ENCODE results near the gene CAMK1D.

DNA sequence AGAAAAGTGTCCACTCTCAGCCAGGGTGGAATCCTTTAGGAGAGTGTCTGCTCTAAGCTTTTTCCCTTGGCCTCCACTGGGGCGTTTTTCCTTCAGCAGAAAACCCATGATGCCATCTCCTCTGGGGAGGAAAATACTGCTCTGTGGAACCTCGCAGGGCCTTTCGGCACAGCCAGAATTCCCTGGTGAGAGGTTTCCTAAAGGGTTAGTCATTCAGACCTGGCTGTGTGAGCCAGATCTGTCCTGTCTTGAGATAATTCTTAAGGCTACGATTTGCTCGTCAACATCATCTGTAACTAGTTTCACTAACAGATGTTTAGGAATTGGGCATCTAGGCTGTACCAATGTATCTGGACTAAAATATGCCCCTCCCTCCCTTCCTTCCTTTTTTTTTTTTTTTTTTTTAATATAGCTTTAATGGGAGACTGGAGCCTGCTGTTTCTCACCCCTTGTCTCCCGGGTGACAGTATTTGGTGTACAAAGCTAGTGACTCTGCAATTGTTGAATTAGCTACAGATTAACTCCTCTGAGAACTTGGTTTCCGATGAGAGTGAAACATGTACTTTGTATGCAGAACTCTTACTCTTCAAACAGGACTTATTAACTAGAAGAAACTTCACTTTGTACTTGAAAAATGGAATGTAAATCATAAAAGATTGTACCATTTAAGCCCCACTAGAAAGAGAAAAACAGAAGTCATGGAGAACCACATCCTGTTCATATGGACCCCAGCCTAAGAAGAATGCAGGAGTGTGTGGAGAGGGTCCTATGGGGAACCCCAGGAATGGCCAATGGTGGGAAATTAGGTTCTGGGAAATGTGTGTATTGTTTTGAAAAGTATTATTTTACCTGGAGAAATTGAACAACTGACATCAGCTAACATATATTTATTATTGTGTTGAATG lies 230.9 kb downstream of the CAMK1D start:
- TF ChIP-seq POLR2A (IDR thresholded peaks at IDR 0.05), result no peak
- TF ChIP-seq, protein P1, sequence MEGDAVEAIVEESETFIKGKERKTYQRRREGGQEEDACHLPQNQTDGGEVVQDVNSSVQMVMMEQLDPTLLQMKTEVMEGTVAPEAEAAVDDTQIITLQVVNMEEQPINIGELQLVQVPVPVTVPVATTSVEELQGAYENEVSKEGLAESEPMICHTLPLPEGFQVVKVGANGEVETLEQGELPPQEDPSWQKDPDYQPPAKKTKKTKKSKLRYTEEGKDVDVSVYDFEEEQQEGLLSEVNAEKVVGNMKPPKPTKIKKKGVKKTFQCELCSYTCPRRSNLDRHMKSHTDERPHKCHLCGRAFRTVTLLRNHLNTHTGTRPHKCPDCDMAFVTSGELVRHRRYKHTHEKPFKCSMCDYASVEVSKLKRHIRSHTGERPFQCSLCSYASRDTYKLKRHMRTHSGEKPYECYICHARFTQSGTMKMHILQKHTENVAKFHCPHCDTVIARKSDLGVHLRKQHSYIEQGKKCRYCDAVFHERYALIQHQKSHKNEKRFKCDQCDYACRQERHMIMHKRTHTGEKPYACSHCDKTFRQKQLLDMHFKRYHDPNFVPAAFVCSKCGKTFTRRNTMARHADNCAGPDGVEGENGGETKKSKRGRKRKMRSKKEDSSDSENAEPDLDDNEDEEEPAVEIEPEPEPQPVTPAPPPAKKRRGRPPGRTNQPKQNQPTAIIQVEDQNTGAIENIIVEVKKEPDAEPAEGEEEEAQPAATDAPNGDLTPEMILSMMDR (IDR thresholded peaks at IDR 0.05), result no peak
- no peak for TF ChIP-seq POLR2AphosphoS5 (IDR thresholded peaks at IDR 0.05)
